Stimulated activated CD4-positive, alpha-beta T cell treated with anti-CD3 and anti-CD28 coated beads, Interleukin-4, amount 100 ng/mL, for 48 hours (primary cell): ENCODE results near the gene APOL1.
"Not testable (repeated sequence)": the region's sequence is repeated elsewhere in the genome, so short reads cannot be mapped to it uniquely, and the experiment has no call there.

Experiments used
- DNase-seq, 2 donors: peaks; one replicate each; pipeline ENCODE4 v3.0.0-alpha.2; 2020; ENCODE audit warnings: low read depth in 2 of 2

Gene APOL1

DNA sequence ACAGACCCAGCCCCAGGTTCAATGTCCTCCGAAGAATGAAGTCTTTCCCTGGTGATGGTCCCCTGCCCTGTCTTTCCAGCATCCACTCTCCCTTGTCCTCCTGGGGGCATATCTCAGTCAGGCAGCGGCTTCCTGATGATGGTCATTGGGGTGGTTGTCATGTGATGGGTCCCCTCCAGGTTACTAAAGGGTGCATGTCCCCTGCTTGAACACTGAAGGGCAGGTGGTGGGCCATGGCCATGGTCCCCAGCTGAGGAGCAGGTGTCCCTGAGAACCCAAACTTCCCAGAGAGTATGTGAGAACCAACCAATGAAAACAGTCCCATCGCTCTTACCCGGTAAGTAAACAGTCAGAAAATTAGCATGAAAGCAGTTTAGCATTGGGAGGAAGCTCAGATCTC lies 14.1 kb downstream of the APOL1 start:
- no peak for DNase-seq

DNA sequence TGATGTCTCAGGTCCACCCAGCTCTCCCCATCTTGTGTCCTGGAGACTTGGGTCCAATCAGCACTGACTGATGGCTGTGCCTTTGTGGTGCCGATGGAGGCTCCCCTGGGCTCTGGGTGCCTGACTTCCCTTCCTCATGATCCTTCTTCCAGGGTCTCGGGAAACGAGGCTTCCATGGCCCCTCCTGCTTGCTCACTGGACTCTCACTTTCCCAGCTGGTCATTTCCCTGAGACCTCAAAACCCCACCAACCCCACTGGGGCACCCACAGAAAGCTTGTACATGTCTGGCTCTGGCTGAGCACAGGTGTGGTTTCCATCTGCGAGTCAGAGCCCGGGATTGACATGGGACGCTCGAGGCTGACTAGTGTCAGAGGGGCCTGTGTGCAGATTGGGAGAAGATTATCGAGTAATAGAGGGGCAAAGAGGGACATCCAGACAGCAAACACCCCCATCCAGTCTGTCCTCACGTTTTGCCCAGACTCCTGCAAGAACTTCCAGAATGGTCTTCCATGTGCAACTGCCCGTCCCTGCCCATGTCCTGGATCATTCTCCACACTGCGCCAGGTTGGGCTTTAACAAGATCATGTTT lies 15.1 kb downstream of the APOL1 start:
- no peak for DNase-seq

DNA sequence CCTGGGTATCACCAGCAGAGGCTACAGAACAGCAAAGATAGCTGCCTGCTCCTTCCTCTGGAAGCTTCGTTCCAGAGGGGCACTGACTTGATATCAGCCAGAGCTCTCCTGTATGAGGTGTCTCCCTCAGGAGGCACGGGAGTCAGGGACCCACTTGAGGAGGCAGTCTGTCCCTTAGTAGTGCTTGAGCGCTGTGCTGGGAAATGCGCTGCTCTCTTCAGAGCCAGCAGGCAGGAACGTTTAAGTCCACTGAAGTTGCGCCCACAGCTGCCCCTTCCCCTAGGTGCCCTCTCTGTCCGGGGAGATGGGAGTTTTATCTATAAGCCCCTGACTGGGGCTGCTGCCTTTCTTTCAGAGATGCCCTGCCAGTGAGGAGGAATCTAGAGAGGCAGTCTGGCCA lies 18.3 kb downstream of the APOL1 start:
- not testable (repeated sequence) for DNase-seq

DNA sequence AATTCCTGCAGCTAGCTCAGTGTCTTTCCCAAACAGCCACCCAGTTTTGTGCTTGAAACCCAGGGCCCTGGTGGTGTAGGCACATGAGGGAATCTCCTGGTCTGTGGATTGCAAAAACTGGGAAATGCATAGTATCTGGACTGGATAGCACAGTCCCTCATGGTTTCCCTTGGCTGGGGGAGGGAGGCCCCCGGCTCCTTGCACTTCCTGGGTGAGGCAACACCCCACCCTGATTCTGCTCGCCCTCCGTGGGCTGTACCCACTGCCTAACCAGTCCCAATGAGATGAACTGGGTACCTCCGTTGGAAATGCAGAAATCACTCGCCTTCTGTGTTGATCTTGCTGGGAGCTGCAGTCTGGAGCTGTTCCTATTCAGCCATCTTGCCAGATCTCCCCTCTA lies 19.0 kb downstream of the APOL1 start:
- DNase-seq, result not testable (repeated sequence)

DNA sequence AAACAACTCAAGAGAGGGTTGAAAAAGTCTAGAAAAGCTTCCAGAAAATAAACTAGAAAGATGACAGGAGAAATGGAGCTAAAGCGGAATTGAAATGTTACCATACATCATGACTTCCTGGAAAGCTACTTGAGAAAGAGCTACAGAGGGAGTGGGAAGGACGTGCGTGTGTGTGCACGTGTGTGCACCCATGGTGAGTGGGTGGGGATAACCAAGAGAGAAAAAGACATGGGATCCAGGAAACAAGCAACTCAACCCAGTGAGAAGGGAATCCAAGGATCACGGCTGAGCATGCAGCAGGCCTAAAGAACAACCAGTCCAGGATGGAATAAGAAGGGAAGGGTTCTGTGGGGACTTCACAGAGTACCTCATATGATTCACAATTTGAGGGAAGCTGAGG lies 21.6 kb downstream of the APOL1 start:
- DNase-seq, result no peak

DNA sequence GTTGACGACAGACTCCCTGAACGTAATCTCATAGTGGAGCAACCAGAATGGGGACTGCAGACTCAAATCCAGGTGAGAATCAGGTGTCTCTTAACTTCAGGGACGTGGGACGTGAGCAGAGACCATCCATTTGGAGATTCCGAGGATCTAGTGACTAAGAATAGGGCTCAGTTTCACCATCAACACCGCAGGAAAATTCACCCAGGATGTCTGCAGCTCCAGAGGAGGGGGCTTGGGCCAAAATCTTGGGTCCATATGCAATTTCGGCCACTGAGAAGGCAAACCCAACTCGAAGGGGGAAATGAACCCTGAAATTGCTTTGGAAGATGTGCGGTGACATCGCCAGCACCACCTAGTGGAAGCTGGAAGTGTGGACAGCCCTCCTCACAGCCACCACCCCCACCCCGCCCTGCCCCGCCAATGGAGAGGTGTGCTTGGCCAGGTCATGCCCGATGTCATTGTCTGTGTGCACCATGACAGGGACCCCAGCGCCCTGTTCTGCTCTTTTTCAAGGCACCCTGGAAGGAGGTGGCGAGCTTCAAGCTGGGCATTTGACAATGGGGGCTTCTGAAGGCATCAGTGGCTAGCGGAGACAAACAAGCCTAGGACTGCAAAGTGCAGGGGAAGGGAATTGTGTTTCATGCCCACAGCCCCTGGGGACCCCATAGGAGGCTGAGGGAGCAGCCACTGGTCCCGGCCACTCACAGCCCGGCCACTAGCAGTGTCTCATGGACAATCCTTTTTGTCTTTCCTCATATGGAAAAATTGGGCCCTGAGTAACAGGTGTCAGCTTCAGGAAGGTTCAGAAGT lies 24.8 kb downstream of the APOL1 start:
- peak; percentile 59 to 61 for DNase-seq

DNA sequence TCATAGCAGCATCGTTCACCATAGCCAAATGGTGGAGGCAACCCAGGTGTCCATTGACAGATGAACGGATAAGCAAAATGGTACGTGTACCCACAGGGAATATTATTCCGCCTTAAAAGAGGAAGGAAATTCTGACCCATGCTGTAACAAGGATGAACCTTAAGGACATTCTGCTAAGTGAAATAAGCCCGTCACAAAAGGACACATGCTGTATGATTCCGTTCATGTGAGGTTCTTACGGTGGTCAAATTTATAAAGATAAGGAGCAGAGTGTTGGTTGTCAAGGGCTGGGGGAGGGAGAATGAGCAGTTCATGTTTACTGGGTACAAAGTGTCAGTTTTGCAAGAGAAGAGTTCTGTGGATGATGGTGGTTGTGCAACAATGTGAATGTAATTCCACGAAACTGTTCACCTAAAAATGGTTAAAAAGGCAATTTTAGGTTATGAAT lies 26.3 kb downstream of the APOL1 start:
- no peak for DNase-seq

DNA sequence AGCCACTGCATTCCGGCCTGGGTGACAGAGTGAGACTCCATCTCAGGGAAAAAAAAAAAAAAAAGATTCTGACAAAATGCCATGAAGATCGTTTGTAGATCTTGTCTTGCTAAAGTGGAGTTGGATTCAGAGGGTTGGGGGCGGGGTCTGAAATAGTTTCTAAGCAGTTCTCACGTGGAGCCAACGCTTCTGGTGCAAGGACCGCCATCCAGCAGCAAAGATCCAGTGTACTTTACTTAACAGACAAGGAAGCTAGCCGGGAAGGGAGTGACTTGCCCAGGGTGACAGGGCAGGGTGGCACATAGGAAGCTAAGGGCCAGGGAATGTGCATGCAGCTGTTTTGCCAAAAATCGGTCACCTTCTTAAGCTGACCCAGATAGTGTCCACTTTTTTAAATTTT lies 27.4 kb downstream of the APOL1 start:
- no peak for DNase-seq

DNA sequence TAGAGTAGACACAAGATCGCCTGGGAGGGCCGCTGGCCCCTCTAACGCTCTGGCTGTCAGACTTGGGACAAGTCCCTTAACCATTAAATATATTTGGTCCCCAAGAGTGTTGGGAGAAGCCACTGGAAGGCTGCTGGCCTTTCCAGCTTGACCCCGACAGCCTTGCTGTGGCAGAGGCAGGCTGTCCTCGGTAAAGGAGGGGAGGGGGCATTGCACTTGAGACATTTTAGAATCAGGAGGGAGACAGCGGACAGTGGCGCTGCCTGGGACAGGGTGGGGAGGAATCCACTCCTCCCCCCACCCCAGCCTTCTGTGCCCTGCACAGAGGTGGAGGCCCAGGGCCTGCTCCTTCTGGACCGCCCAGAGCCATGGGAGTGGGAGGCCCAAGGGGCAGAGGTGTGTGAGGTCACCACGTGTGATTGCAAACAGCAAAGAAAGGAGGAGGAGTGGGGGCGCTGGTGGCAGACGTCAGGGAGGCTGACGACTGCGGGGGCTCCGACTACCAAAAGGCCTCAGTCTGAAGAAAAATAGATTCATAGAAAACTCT lies 28.9 kb downstream of the APOL1 start:
- no peak for DNase-seq

DNA sequence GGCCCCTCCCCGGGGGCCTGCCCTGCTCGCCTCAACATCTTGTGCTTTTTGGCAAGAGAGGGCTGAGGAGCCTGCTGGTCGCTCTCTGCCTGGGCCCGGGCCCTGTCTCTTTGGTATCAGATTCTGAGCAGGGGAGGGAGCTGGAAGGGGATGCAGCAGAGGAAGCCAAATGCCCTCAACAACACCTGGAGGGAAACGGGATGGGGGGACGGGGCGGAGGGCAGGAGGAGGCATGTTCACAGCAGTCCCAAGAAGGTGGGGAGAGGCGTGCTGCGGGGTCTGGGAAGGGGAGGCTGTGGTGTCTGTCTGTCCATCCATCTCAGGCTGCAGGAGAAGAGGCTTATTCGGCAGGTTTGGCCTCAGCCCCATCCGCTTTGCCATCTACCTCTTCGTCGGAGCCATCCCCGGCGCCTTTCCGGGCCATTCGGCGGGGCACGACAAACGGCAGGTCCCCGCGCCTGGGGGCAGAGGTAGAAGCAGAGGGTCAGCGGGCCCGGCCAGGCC lies 29.4 kb downstream of the APOL1 start:
- DNase-seq, result no peak

DNA sequence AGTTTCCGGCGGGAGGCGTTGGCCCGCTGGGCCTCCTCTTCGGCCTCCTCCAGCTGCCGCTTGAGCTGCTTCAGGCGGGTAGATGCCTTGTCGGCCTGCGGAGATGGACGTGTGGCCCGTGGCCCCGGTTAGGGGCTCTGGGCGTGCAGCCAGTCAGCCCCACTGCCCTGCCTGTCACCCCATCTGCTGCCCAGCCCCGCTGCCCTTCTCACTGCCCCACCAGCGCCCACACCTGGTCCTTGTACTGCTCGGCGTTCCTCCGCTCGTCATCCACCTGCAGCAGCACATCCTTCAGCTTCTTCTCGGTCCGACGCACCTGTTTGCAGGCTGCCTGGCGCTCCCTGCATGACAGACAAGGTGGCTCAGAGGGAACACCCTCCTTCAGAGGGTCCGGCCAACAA lies 31.2 kb downstream of the APOL1 start:
- no peak for DNase-seq

DNA sequence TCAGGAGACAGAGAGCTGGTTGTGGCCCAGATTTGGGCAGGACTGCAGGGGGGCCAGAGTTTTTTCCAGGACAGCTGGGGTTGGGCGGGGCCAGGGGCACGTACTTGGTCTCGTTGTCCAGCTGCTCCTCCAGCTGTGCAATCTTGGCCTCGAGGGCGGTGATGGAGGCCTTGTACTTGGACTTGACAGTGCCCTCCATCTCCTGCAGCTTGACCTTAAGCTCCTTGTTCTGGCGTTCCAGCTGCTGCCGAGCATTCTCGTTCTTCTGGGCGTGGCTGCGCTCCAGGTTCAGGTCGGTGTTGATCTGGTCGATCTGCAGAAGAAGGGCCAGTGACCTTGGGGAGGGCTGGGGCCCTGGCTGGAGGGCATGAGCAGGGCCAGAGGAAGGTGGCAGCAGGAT lies 32.1 kb downstream of the APOL1 start:
- DNase-seq, result no peak

DNA sequence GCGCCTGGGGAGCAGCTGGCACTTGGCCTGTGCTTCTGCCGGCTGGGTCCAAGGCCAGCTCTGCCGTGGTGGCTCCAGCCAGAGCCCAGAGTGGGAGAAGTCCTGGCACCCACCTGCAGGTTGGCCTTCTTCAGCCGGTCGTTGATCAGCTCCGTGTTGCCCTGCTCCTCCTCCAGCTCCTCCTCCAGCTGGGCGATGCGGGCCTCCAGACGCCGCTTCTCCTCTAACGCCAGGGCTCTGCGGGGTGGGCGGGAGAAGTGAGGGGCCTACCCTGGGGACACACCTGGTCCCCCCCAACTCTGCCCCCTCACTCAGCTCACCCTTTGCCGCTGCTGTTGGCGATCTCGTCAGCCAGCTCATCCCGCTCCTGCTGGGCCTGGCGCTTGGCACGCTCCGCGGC lies 32.6 kb downstream of the APOL1 start:
- no peak for DNase-seq

DNA sequence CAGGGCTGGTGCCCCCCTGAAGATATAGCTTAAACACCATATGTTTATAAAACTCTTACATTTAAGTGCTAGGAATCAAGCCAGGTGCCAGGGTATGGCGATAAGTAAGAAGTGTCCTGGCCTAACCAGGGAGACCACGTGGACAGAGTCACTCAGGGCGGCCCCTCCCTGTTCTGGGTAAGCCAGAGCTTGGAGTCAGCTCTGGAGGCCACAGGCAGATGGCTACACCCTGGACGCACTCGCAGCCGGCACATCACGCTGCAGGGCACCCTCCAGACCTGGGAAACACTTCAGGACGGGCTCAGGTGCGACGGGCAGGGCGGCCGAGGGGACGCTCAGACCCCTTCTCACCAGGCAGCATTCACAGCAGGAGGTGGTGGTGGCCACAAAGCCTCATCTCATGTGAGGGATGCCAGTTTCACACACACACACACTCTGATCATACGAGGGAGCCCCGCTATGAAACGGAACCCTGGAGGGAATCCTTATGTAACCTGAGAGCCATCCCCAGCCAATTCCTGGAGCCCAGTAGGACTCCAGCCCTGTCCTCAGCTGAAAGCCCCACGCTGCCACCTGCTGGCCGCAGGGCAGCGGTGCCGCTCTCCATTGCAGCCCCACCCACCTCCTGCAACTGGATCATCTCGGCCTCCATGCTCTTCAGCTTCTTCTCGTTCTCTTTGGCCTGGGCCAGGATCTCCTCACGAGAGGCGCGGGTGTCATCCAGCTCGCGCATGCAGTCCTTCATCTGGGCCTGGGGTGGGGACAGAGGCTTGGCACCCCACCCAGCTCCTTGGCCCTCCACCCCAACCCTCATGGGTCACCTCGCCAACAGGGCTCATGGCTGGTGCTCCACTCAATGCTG lies 33.4 kb downstream of the APOL1 start:
- DNase-seq, result peak; percentile 53 to 71

DNA sequence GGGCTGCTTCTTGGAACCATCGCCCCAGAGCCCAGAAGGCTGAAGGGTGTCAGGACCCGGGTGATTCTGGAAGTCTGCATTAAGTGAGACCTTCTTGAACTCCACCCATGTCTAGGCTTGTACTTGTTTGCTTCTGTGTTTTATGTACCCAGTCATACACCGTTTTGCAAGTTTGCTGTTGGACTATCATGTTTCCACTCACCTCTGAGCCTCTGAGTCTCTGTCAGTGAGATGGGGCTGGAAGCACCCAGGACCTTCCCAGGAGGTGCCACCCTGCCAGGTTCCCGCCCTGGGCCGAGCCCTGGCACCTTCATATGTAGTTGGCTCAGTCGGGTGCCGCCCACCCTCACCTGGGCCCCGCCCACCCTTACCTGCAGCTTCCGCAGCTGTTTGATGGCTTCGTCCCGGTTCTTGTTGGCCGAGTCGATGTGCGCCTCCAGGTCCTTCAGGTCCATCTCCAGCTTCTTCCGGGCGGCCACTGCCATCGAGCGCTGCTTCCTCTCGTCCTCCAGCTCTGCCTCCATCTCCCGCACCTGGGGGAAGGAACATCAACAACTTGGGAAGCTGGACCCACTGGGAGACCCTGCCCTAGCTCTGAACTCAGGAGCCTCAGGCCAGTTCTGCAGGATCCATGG lies 35.1 kb downstream of the APOL1 start:
- DNase-seq, result no peak

DNA sequence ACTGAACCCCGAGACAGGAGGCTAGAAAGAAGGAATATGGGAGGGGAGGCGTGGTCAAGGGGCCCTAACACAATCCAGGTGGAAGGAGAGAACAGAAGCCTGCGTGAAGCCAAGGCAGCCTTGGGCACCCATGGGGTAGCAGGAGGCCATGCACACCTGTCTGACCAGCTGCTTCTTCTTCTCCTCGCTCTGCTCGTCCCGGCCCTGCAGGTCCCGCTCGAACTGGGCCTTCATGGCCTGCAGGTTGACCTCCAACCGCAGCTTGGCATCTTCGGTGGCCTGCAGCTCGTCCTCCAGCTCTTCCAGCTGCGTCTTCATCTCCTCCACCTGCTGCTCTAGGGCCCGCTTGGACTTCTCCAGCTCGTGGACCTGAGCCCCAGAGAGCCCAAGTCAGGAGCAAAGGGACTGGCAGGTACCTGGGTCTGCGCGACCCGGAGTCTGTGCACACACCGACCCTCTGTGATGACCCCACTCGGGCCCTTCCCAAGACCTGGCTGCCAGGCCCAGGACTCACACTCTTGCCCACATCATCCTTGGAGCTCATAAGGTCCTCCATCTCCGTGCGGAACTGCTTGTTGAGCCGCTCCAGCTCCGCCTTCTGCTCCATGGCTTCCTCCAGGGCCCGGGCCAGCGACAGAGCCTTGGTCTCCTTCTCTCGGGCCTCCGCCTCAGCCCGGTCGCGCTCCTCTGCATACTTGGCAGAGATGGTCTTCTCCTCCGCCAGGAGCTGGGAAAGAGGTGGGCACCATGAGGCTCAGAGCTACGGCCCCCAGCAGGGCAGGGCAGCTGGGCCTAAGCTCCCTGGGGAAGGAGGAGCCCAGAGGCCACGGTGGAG lies 35.9 kb downstream of the APOL1 start:
- no peak for DNase-seq

DNA sequence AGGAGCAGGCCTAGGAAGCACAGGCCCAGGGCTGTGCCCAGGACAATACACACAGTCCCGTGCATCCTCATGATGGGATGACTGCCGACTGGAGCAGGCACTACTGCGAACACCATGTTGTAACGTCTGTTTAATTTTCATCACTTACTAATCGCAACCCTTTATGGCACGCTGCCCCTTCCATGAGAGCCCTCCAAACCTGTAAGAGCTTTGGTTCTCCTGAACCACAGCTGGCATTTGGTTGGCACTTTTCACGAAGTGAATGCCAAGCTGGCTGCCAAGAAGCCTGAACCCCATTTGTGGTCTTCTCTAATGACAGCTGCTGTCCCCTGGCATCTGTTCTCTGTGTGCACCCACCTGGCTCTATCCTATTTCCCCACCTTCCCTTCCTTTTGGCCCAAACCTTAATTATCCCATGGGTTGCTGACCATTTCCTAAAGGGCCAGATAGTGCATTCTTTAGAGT lies 36.5 kb downstream of the APOL1 start:
- no peak for DNase-seq

DNA sequence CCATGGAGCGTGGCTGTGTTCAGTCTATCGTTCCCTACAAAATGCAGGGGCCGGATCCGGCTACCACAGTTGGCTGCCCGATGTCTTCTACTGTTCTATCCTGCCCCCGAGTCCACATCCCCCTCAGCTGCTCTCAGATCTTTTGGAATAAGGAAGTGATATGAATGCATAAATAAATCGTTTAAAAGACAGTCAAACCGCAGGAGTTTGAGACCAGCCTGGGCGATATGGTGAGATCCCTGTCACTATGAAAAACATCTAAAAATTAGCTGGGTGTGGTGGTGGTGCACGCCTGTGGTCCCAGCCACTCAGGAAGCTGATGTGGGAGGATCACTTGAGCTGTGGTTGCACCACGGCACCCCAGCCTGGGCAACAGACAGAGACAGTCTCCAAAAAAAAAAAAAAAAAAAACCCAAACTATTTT lies 37.0 kb downstream of the APOL1 start:
- DNase-seq, result not testable (repeated sequence)

DNA sequence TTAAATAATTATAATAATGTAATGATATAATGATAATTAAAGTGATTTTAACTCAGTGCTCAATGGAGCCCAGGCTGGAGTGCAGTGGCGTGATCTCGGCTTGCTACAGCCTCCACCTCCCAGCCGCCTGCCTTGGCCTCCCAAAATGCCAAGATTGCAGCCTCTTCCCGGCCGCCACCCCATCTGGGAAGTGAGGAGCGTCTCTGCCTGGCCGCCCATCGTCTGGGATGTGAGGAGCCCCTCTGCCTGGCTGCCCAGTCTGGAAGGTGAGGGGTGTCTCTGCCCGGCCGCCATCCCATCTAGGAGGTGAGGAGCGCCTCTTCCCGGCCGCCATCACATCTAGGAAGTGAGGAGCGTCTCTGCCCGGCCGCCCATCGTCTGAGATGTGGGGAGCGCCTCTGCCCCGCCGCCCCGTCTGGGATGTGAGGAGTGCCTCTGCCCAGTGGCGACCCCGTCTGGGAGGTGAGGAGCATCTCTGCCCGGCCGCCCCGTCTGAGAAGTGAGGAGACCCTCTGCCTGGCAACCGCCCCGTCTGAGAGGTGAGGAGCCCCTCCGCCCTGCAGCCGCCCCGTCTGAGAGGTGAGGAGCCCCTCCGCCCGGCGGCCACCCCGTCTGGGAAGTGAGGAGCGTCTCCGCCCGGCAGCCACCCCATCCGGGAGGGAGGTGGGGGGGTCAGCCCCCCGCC lies 37.6 kb downstream of the APOL1 start:
- DNase-seq, result not testable (repeated sequence)
